Ovary (tissue), 9 donors: ENCODE results near the gene GLP1R. TPM values are rescaled to one million over a fixed set of nuclear protein-coding genes. Genes with fewer than 3 reads are reported as not detected.

Experiments used
- DNase-seq, 5 donors: peaks; one replicate each; pipeline ENCODE4 v3.0.0-alpha.2; 2019 to 2020
- H3K27ac ChIP-seq, 2 donors: fragments of 200-600 bp; one replicate each; pipeline versions ENCODE4 v1.5.1 to v1.8.0; 2019 to 2022
- H3K27me3 ChIP-seq: fragments of 200-600 bp; one replicate; pipeline ENCODE4 v1.8.0; 2022
- H3K36me3 ChIP-seq: fragments of 200-600 bp; sonication (generic); one replicate; pipeline ENCODE4 v1.5.1; 2019
- H3K4me1 ChIP-seq: one replicate; pipeline ENCODE4 v1.8.1; 2013; ENCODE audit warnings: mild to moderate bottlenecking, moderate library complexity; ENCODE audit not compliant: insufficient read depth
- H3K4me3 ChIP-seq: fragments of 200-600 bp; sonication (generic); one replicate; pipeline ENCODE4 v1.5.1; 2017
- H3K9me3 ChIP-seq, 2 donors: fragments of 200-600 bp in 1 of 2; sonication (generic) in 1 of 2; one replicate each; pipeline versions ENCODE4 v1.5.1 to v1.8.1; 2013 to 2019; ENCODE audit warnings: mild to moderate bottlenecking in 1 of 2, moderate library complexity in 1 of 2
- CTCF ChIP-seq, 3 donors: fragments of 450-650 bp in 2 of 3; fragments of 200-600 bp in 1 of 3; IDR thresholded peaks; one replicate each; pipeline versions ENCODE4 v1.5.1 to v1.8.0; 2016 to 2022; ENCODE audit warnings: antibody characterized with exemption in 3 of 3, mild to moderate bottlenecking in 1 of 3
- EP300 ChIP-seq: sonication (generic); formaldehyde crosslinking; IDR thresholded peaks from one replicate; pipeline ENCODE4 v1.6.1; 2017; ENCODE audit warnings: antibody characterized with exemption
- POLR2A ChIP-seq: fragments of 450-650 bp; IDR thresholded peaks from one replicate; pipeline ENCODE4 v1.6.1; 2017; ENCODE audit warnings: antibody characterized with exemption, mild to moderate bottlenecking, moderate library complexity
- WGBS, 3 donors: extraction: QIAGEN DNeasy Blood & Tissue Kit in 1 of 3; methylation state at CpG; one replicate each; pipeline versions ENCODE4 v1.1.5 to v1.1.7; 2013 to 2017; 5-methylcytosine and 5-hydroxymethylcytosine counted together
- intact Hi-C, 4 donors: fragments of 100-400 bp; cut with DNase I; formaldehyde crosslinking; loops; one replicate each; pipeline versions ENCODE4 v1.11.0 to v1.15.1; 2022 to 2023
- polyA plus RNA-seq, 2 donors: library from polyadenylated mRNA; stranded (reverse); fragments of 200-250 nt in 1 of 2; fragments of 350-450 nt in 1 of 2; fragmentation: Illumina TruSeq in 1 of 2; extraction: RNeasy Lipid Tissue Mini Kit (QIAGEN cat#74804) in 1 of 2; gene quantifications; one replicate each; pipeline ENCODE4 v1.2.3, GENCODE V29; 2013 to 2014
- total RNA-seq, 7 donors: library from RNA; depleted of rRNA in 2 of 7; stranded (reverse); fragments of >200 nt in 2 of 7; fragmentation: NEBNext Ultra II Directional in 3 of 7; extraction: Animal tissue kit (Norgen Biotek cat#: 25700) in 3 of 7; gene quantifications; one replicate each; pipeline versions ENCODE4 v1.1.0 to v1.2.4, GENCODE V29; 2016 to 2023
- donor health status: DM: no; HTN: no; CAD: no; lungs with moderate emphysema.
- donor health status: DM: no; HTN: no; CAD: no.
- donor health status: Bipolar disorder and iron deficiency.
- donor health status: DM: yes; HTN: yes; CAD: no.
- donor health status: DM: no; HTN: no; CAD: no.
- donor health status: DM: yes; HTN: yes; CAD: no.

GLP1R gene
- total and polyA plus RNA-seq, 9 donors: 0.08 TPM; not detected in 8

GRCh38 chr6:39041072-39041471 is 7.5 kb upstream of the GLP1R start:
- Histone ChIP-seq H3K27me3 (no peaks in the 10 kb centered on the region), H3K9me3 (peaks cover 0 to 4% of the 10 kb centered on the region in 2 donors), H3K27ac (no peak overlapping the region), H3K4me3 (no peak overlapping the region), H3K4me1 (no peaks in the 10 kb centered on the region), H3K36me3 (no peaks in the 10 kb centered on the region)
- 34 to 72% (median 50%) methylated on average over 2 of the region's 2 CpGs for WGBS, 3 donors
- TF ChIP-seq EP300 (no peak), POLR2A (no peak), CTCF (IDR thresholded peaks at IDR 0.05) (no peak)
- no peak for DNase-seq
- intact Hi-C loops: no loop called here

GRCh38 chr6:39043776-39044175 is 4.8 kb upstream of the GLP1R start:
- no peak for DNase-seq
- Histone ChIP-seq H3K36me3 (no peaks in the 10 kb centered on the region), H3K4me1 (no peaks in the 10 kb centered on the region), H3K4me3 (no peak overlapping the region), H3K27me3 (no peaks in the 10 kb centered on the region), H3K9me3 (peaks cover 0 to 4% of the 10 kb centered on the region in 2 donors), H3K27ac (no peak overlapping the region)
- WGBS, 3 donors: 69 to 85% (median 82%) methylated on average over 3 of the region's 3 CpGs
- no peak for TF ChIP-seq POLR2A
- no peak for TF ChIP-seq CTCF (IDR thresholded peaks at IDR 0.05)
- no peak for TF ChIP-seq EP300
- intact Hi-C loops: no loop called here

- no peak overlapping the region for H3K27ac ChIP-seq
- no peaks in the 10 kb centered on the region for H3K4me1 ChIP-seq
- TF ChIP-seq EP300: no peak
- no peak for TF ChIP-seq POLR2A
- TF ChIP-seq CTCF (IDR thresholded peaks at IDR 0.05): no peak
- 73 to 88% (median 82%) methylated on average over 4 of the region's 4 CpGs for WGBS, 3 donors
- H3K27me3 ChIP-seq: no peaks in the 10 kb centered on the region
- intact Hi-C loops: no loop called here
- H3K9me3 ChIP-seq: peaks cover 0 to 4% of the 10 kb centered on the region in 2 donors
- H3K4me3 ChIP-seq: no peak overlapping the region
- no peak for DNase-seq
- H3K36me3 ChIP-seq: no peaks in the 10 kb centered on the region
These were observed 4.4 kb upstream of the GLP1R start for GRCh38 chr6:39044181-39044580.

GRCh38 chr6:39047434-39048327 is 900 bp upstream of the GLP1R start:
- no peak for DNase-seq
- 57 to 65% (median 63%) methylated on average over 6 of the region's 6 CpGs for WGBS, 3 donors
- H3K4me1 ChIP-seq: no peaks in the 10 kb centered on the region
- H3K9me3 ChIP-seq: no peaks in the 10 kb centered on the region
- H3K27me3 ChIP-seq: no peaks in the 10 kb centered on the region
- no peak overlapping the region for H3K27ac ChIP-seq
- H3K4me3 ChIP-seq: no peak overlapping the region
- no peaks in the 10 kb centered on the region for H3K36me3 ChIP-seq
- TF ChIP-seq CTCF (IDR thresholded peaks at IDR 0.05): no peak
- no peak for TF ChIP-seq POLR2A
- TF ChIP-seq EP300: no peak
- intact Hi-C loops: no loop called here
